ENCODE data around the gene MLNR. TPM values are rescaled to one million over a fixed set of nuclear protein-coding genes. Genes with fewer than 3 reads are reported as not detected.

The MLNR gene
- total and polyA plus RNA-seq, 3 experiments from 2014 or later = 0.17 TPM; not detected in 2

- Mint-ChIP-seq H3K27ac (peak overlapping the region in 3 of 8 donors; percentile 1 to 54 (median 36)), H3K4me1 (peaks cover 6 to 39% (median 31%) of the 10 kb centered on the region in 3 donors), H3K27me3 (no peaks in the 10 kb centered on the region), H3K4me3 (peak overlapping the region in 1 of 7 donors; percentile 28), H3K9me3 (no peaks in the 10 kb centered on the region), H3K36me3 (peaks cover 18 to 74% (median 26%) of the 10 kb centered on the region in 3 donors)
- no peak for DNase-seq
- ChIA-PET POLR2A (no interaction called here), CTCF (no interaction called here)
- H3K9me3 ChIP-seq (ENCODE audit: low read length) = no peaks in the 10 kb centered on the region
- no peaks in the 10 kb centered on the region for H3K27me3 ChIP-seq (ENCODE audit: insufficient read depth, low read length, poor library complexity, severe bottlenecking)
- peaks cover 4% of the 10 kb centered on the region for H3K4me1 ChIP-seq (ENCODE audit: insufficient read depth, low read length)
- no peak overlapping the region for H3K27ac ChIP-seq (ENCODE audit: low read depth, low read length)
- H3K36me3 ChIP-seq (ENCODE audit: insufficient read depth, low read length) = peaks cover 4% of the 10 kb centered on the region
- H3K4me3 ChIP-seq (ENCODE audit: low read length) = no peak overlapping the region
Measured at GRCh38 chr13:49259586-49259985, 39.4 kb downstream of the MLNR start.

- Mint-ChIP-seq H3K36me3 (peaks cover 8 to 66% (median 28%) of the 10 kb centered on the region in 3 donors), H3K4me3 (no peak overlapping the region), H3K4me1 (peaks cover 6 to 14% (median 13%) of the 10 kb centered on the region in 3 donors), H3K27ac (peak overlapping the region in 3 of 8 donors; percentile 29 to 55 (median 54)), H3K9me3 (no peaks in the 10 kb centered on the region), H3K27me3 (no peaks in the 10 kb centered on the region)
- no peak for DNase-seq
- no peak overlapping the region for H3K4me3 ChIP-seq (ENCODE audit: low read length)
- ChIA-PET CTCF (no interaction called here), POLR2A (no interaction called here)
- H3K36me3 ChIP-seq (ENCODE audit: insufficient read depth, low read length) = peaks cover 4% of the 10 kb centered on the region
- H3K27me3 ChIP-seq (ENCODE audit: insufficient read depth, low read length, poor library complexity, severe bottlenecking) = no peaks in the 10 kb centered on the region
- no peaks in the 10 kb centered on the region for H3K4me1 ChIP-seq (ENCODE audit: insufficient read depth, low read length)
- H3K9me3 ChIP-seq (ENCODE audit: low read length) = no peaks in the 10 kb centered on the region
- H3K27ac ChIP-seq (ENCODE audit: low read depth, low read length) = no peak overlapping the region
Measured at GRCh38 chr13:49262634-49263033, 42.5 kb downstream of the MLNR start.

GRCh38 chr13:49265822-49266221 lies 45.7 kb downstream of the MLNR start:
- H3K4me1 ChIP-seq (ENCODE audit: insufficient read depth, low read length) = no peaks in the 10 kb centered on the region
- no peak overlapping the region for H3K27ac ChIP-seq (ENCODE audit: low read depth, low read length)
- Mint-ChIP-seq H3K36me3 (peaks cover under 1 to 62% (median 20%) of the 10 kb centered on the region in 3 donors), H3K4me3 (no peak overlapping the region), H3K4me1 (no peaks in the 10 kb centered on the region), H3K27me3 (no peaks in the 10 kb centered on the region), H3K9me3 (no peaks in the 10 kb centered on the region), H3K27ac (peak overlapping the region in 1 of 8 donors; percentile 54)
- H3K36me3 ChIP-seq (ENCODE audit: insufficient read depth, low read length) = no peaks in the 10 kb centered on the region
- ChIA-PET CTCF (interaction anchor here (1.5 kb wide), 1 partner anchor 15 kb away, joined by 4 read pairs; no protein-coding TSS in a partner anchor), POLR2A (no interaction called here)
- H3K4me3 ChIP-seq (ENCODE audit: low read length) = no peak overlapping the region
- H3K27me3 ChIP-seq (ENCODE audit: insufficient read depth, low read length, poor library complexity, severe bottlenecking) = no peaks in the 10 kb centered on the region
- no peak for DNase-seq
- no peaks in the 10 kb centered on the region for H3K9me3 ChIP-seq (ENCODE audit: low read length)

GRCh38 chr13:49271264-49271663 lies 51.1 kb downstream of the MLNR start:
- no peaks in the 10 kb centered on the region for H3K27me3 Mint-ChIP-seq
- Histone ChIP-seq H3K27me3 (ENCODE audit: insufficient read depth, low read length, poor library complexity, severe bottlenecking) (no peaks in the 10 kb centered on the region), H3K4me3 (ENCODE audit: low read length) (no peak overlapping the region), H3K9me3 (ENCODE audit: low read length) (no peaks in the 10 kb centered on the region), H3K36me3 (ENCODE audit: insufficient read depth, low read length) (no peaks in the 10 kb centered on the region), H3K4me1 (ENCODE audit: insufficient read depth, low read length) (no peaks in the 10 kb centered on the region), H3K27ac (ENCODE audit: low read depth, low read length) (no peak overlapping the region)
- no peak for DNase-seq
- H3K36me3 Mint-ChIP-seq = peaks cover 0 to 32% (median 9%) of the 10 kb centered on the region in 3 donors
- H3K4me1 Mint-ChIP-seq = no peaks in the 10 kb centered on the region
- H3K9me3 Mint-ChIP-seq = no peaks in the 10 kb centered on the region
- no peak overlapping the region for H3K27ac Mint-ChIP-seq
- ChIA-PET POLR2A (no interaction called here), CTCF (interaction anchor here (1.2 to 1.6 kb wide), 3 partner anchors 9 to 336 kb away, joined by 3 to 4 read pairs (median 3); no protein-coding TSS in a partner anchor)
- H3K4me3 Mint-ChIP-seq = no peak overlapping the region

Other genes with a start within 250 kb of the MLNR start
- 10 to 100 TPM; 21.8 to 22.7 TPM for gene FNDC3A, start 244.4 kb upstream of the MLNR start, total RNA-seq
- gene FNDC3A, start 244.4 kb upstream of the MLNR start, polyA plus RNA-seq = 8.8 TPM
- gene CDADC1, start 27.6 kb downstream of the MLNR start, total RNA-seq = 10 to 100 TPM in 1 of 2 experiments, 1 to 10 TPM in 1; 9.8 to 10.8 TPM
- gene CDADC1, start 27.6 kb downstream of the MLNR start, polyA plus RNA-seq = 12.0 TPM
- gene CAB39L, start 223.7 kb downstream of the MLNR start, total RNA-seq = 1 to 10 TPM; 5.8 to 7.4 TPM
- gene CAB39L, start 223.7 kb downstream of the MLNR start, polyA plus RNA-seq = 4.7 TPM
- gene SETDB2, start 223.9 kb downstream of the MLNR start, total RNA-seq = 10 to 100 TPM; 13.1 to 13.4 TPM
- gene SETDB2, start 223.9 kb downstream of the MLNR start, polyA plus RNA-seq = 11.2 TPM